ENCODE measurements around the gene RPS15. TPM values are rescaled to one million over a fixed set of nuclear protein-coding genes. Genes with fewer than 3 reads are reported as not detected.
A peak's percentile ranks its signal among the peaks of the same experiment; 100 is the strongest.

The RPS15 gene
- total RNA-seq, 6 experiments from 2014 or later: 1,047 to 1,358 (median 1,277) TPM

DNA sequence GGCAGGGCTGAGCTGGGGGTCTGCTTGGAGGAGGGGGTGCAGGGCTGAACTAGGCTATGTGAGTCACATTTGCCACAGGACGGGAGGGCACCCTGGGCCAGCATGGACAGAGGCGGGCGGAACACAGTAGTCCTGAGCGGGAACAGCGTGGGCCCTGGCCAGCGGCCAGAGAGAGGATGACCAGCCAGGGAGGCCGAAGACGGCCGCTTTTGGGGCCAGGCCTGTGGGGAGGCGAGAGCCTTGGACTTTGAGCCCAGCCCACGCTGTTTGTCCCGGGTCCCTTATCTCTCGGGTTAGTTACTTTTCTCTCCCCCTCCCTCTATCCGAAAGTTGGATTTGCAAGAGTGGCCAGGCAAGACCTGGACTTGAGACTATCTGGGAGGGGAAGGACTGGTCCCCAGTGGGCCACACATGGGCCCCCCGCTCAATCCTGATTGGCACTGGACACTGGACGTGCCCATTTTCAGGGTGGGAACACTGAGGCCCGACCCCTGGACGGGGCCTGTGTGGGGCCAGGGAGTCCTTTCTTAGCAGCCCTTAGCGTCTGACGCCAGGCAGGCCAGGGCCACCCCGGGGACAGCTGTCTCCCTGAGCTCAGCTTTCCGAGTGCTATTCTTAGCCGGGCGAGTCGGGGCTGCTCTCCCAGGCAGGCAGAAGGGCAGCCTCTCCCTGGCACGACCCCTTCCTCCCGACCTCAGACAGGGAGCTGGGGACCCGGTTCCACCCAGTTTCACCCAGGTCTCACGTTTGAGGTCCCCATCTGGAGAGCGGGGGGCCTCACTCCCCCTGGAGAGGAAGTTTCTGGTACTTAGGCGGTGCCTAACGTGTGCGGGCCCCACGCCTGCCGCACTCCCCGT lies 37.7 kb upstream of the RPS15 start:
- peak overlapping the region; percentile 80 for H3K4me3 Mint-ChIP-seq

DNA sequence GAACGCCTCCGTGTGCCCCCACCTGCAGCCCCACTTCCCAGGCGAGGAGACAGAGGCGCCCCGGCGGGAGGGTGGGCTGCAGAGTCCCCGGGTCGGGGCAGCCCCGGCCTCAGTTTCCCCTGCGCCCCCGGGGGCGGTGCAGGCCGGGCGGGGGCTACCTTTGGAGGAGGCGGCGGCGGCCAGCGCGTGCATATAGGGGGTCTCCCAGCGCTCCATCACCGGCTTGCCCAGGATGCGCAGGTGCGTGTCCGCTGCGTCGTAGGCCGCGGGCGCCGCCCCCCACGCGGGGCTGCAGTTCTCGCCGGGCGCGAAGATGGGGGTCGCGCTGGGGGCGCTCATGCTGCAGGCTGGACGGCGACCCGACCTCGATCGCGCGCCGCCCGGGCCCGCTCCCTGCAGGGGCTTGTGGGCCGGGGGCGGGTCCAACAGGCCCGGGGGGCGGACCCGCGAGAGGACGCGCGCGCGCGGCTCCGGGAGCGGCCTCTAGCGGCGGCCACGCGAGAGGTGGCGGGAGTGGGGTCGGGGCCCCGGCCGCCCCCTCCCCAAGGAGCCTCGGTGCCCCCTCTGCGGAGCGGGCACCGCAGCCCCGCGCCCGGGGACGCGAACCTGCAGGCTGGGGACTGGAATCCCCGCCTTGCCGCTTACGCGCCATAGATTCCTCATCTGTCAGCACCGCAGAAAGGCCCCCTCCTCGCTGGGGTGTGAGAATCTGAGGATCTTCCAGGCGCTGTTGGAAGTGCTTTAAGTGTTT lies 36.9 kb upstream of the RPS15 start, which contains the start of gene GAMT:
Gene GAMT, minus strand, starts transcription at position 405 of the 751 bp plus-strand sequence. Its CDS starts 66 bp downstream, at position 339.
- H3K4me1 Mint-ChIP-seq (ENCODE audit: low read depth): peaks cover 15% of the 10 kb centered on the region
- H3K27me3 Mint-ChIP-seq (ENCODE audit: insufficient read depth): 0 out of 2 replicates have a peak, but pooled peaks cover 1% of the 10 kb centered on the region
- TF ChIP-seq, protein P1, sequence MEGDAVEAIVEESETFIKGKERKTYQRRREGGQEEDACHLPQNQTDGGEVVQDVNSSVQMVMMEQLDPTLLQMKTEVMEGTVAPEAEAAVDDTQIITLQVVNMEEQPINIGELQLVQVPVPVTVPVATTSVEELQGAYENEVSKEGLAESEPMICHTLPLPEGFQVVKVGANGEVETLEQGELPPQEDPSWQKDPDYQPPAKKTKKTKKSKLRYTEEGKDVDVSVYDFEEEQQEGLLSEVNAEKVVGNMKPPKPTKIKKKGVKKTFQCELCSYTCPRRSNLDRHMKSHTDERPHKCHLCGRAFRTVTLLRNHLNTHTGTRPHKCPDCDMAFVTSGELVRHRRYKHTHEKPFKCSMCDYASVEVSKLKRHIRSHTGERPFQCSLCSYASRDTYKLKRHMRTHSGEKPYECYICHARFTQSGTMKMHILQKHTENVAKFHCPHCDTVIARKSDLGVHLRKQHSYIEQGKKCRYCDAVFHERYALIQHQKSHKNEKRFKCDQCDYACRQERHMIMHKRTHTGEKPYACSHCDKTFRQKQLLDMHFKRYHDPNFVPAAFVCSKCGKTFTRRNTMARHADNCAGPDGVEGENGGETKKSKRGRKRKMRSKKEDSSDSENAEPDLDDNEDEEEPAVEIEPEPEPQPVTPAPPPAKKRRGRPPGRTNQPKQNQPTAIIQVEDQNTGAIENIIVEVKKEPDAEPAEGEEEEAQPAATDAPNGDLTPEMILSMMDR (IDR thresholded peaks at IDR 0.05): peak; percentile 77
- H3K36me3 Mint-ChIP-seq (ENCODE audit: low read depth): no peaks in the 10 kb centered on the region; the same call in 1 of the 2 replicates
- peak within 1 kb of the TSS; percentile 42; the same call in 1 of the 2 replicates for H3K27ac Mint-ChIP-seq
- no peaks in the 10 kb centered on the region for H3K9me3 Mint-ChIP-seq
- H3K4me3 Mint-ChIP-seq: peak within 1 kb of the TSS; percentile 80
- no peak for DNase-seq

More for the DNA sequence above, 37.7 kb upstream of the RPS15 start:
- H3K36me3 Mint-ChIP-seq (ENCODE audit: low read depth): no peaks in the 10 kb centered on the region; the same call in 1 of the 2 replicates
- 0 out of 2 replicates have a peak, but pooled peaks cover 1% of the 10 kb centered on the region for H3K27me3 Mint-ChIP-seq (ENCODE audit: insufficient read depth)
- peaks cover 15% of the 10 kb centered on the region for H3K4me1 Mint-ChIP-seq (ENCODE audit: low read depth)
- TF ChIP-seq, protein P1 (IDR thresholded peaks at IDR 0.05): no peak
- H3K27ac Mint-ChIP-seq: peak overlapping the region; percentile 42; the same call in 1 of the 2 replicates
- H3K9me3 Mint-ChIP-seq: no peaks in the 10 kb centered on the region
- DNase-seq: peak; percentile 27

DNA sequence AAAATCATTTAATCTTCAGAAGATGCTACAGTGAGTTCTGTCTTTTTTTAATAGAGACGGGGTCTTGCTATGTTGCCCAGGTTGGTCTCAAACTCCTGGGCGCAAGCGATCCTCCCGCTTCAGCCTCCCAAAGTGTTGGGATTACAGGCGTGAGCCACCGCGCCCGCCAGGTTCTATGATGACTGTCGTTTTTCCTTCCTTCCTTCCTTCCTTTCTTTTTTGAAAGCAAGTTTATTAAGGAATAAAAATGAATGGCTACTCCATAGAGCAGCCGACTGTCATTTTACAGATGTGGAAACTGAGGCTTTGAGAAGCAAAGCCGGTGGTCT lies 36.3 kb upstream of the RPS15 start:
- 0 out of 2 replicates have a peak, but pooled peaks cover 1% of the 10 kb centered on the region for H3K27me3 Mint-ChIP-seq (ENCODE audit: insufficient read depth)

DNA sequence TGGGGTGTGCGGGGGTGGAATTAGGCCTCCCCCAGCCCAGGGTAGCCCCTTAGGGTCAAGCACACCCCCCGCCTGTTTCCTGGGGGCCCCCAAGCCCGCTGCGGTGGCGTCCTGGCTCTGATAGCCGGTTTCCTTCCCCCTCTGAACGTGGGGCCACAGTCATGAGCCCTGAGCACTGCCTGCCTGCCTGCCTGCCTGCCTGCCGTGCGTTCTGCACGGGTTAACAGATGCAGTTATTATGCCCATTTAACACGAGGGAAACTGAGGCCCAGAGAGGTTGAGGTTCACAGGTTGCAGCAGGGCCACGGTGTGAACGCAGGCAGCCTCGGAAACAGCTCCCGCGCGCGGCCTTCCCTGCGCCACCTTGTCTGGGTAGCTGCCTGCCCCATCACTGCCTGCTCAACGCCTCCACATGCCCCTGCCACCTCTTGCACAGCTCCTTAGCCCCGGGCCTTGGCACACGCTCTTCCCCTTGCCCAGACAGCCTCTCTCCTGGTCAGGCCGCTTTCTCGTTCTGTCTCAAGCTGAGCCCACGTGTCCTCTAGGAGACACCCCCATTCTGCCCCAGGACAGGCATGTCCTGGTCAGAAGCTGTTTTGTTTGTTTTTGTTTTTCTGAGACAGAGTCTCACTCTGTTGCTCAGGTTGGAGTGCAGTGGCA lies 35.7 kb upstream of the RPS15 start:
- Mint-ChIP-seq H3K36me3 (ENCODE audit: low read depth) (no peaks in the 10 kb centered on the region; the same call in 1 of the 2 replicates), H3K4me3 (peak overlapping the region; percentile 68), H3K27ac (peak overlapping the region; percentile 25; the same call in 1 of the 2 replicates), H3K4me1 (ENCODE audit: low read depth) (peaks cover 20% of the 10 kb centered on the region), H3K27me3 (ENCODE audit: insufficient read depth) (0 out of 2 replicates have a peak, but pooled peaks cover under 1% of the 10 kb centered on the region), H3K9me3 (no peaks in the 10 kb centered on the region)
- TF ChIP-seq, protein P1 (IDR thresholded peaks at IDR 0.05): no peak
- no peak for DNase-seq

More for the DNA sequence above, 36.3 kb upstream of the RPS15 start:
- no peak overlapping the region; the same call in 1 of the 2 replicates for H3K27ac Mint-ChIP-seq
- H3K4me1 Mint-ChIP-seq (ENCODE audit: low read depth): peaks cover 20% of the 10 kb centered on the region
- no peaks in the 10 kb centered on the region; the same call in 1 of the 2 replicates for H3K36me3 Mint-ChIP-seq (ENCODE audit: low read depth)
- DNase-seq: no peak
- H3K4me3 Mint-ChIP-seq: peak overlapping the region; percentile 42
- H3K9me3 Mint-ChIP-seq: no peaks in the 10 kb centered on the region
- TF ChIP-seq, protein P1 (IDR thresholded peaks at IDR 0.05): no peak
